GM18951 (cell line): ENCODE results near the gene ST6GALNAC3.

Experiments used
- POLR2A ChIP-seq: IDR thresholded peaks from 4 replicates; pipeline ENCODE4 v1.6.1; 2011; ENCODE audit warnings: mild to moderate bottlenecking; ENCODE audit not compliant: insufficient read length, insufficient read depth; ENCODE audit errors: extremely low read depth
- in situ Hi-C: fragments of 300-500 bp; cut with MboI; formaldehyde crosslinking; loops from one replicate; pipeline ENCODE4 v1.12.0; 2022; ENCODE audit warnings: low sequenced_read_pairs, mixed read lengths, inconsistent platforms; ENCODE audit not compliant: unreplicated experiment

Gene ST6GALNAC3

GRCh38 chr1:76279101-76279748, 204.7 kb downstream of the ST6GALNAC3 start:
- in situ Hi-C loops = no loop called here
- no peak for TF ChIP-seq POLR2A

GRCh38 chr1:76281306-76281705, 206.8 kb downstream of the ST6GALNAC3 start:
- no peak for TF ChIP-seq POLR2A
- in situ Hi-C loops = no loop called here

GRCh38 chr1:76284842-76285241, 210.3 kb downstream of the ST6GALNAC3 start:
- in situ Hi-C loops = no loop called here
- no peak for TF ChIP-seq POLR2A

- in situ Hi-C loops = no loop called here
- TF ChIP-seq POLR2A = no peak
These were observed 211.1 kb downstream of the ST6GALNAC3 start for GRCh38 chr1:76285578-76286135.

GRCh38 chr1:76287917-76288316, 213.4 kb downstream of the ST6GALNAC3 start:
- in situ Hi-C loops = no loop called here
- TF ChIP-seq POLR2A = no peak

GRCh38 chr1:76288758-76289483, 214.4 kb downstream of the ST6GALNAC3 start:
- in situ Hi-C loops = no loop called here
- no peak for TF ChIP-seq POLR2A

GRCh38 chr1:76289692-76290091, 215.1 kb downstream of the ST6GALNAC3 start:
- in situ Hi-C loops = no loop called here
- no peak for TF ChIP-seq POLR2A

GRCh38 chr1:76290271-76290670, 215.7 kb downstream of the ST6GALNAC3 start:
- no peak for TF ChIP-seq POLR2A
- in situ Hi-C loops = no loop called here

- in situ Hi-C loops = no loop called here
- no peak for TF ChIP-seq POLR2A
These were observed 216.6 kb downstream of the ST6GALNAC3 start for GRCh38 chr1:76291191-76291590.

GRCh38 chr1:76291737-76292136, 217.2 kb downstream of the ST6GALNAC3 start:
- in situ Hi-C loops = no loop called here
- no peak for TF ChIP-seq POLR2A

- TF ChIP-seq POLR2A = no peak
- in situ Hi-C loops = no loop called here
These were observed 218.1 kb downstream of the ST6GALNAC3 start for GRCh38 chr1:76292418-76293184.

GRCh38 chr1:76293831-76294230, 219.3 kb downstream of the ST6GALNAC3 start:
- no peak for TF ChIP-seq POLR2A
- in situ Hi-C loops = no loop called here

GRCh38 chr1:76294482-76295194, 220.1 kb downstream of the ST6GALNAC3 start:
- TF ChIP-seq POLR2A = no peak
- in situ Hi-C loops = no loop called here
